ENCODE data around the gene TCP1.
"Not testable (repeated sequence)": the region's sequence is repeated elsewhere in the genome, so short reads cannot be mapped to it uniquely, and the experiment has no call there.

The TCP1 gene

GRCh38 chr6:159769470-159769869, 19.9 kb downstream of the TCP1 start:
- DNase-seq = no peak

GRCh38 chr6:159766906-159767305, 22.5 kb downstream of the TCP1 start:
- no peak for DNase-seq

- DNase-seq = peak; percentile 24
These were observed 26.6 kb downstream of the TCP1 start for GRCh38 chr6:159762681-159763293.

GRCh38 chr6:159761873-159762680, 27.3 kb downstream of the TCP1 start, which contains the start of gene ACAT2:
ACAT2 (plus strand) TSS chr6:159762045; CDS start chr6:159762088, 43 bp downstream.
- DNase-seq = peak; percentile 95

- peak; percentile 36 for DNase-seq
These were observed 28.1 kb downstream of the TCP1 start for GRCh38 chr6:159761129-159761872.

- no peak for DNase-seq
These were observed 28.8 kb downstream of the TCP1 start for GRCh38 chr6:159760602-159761057.

- DNase-seq = no peak
These were observed 29.8 kb downstream of the TCP1 start for GRCh38 chr6:159759645-159760044.

- no peak for DNase-seq
These were observed 31.1 kb downstream of the TCP1 start for GRCh38 chr6:159758031-159759001.

- DNase-seq = no peak
These were observed 32.9 kb downstream of the TCP1 start for GRCh38 chr6:159756508-159756907.

GRCh38 chr6:159754959-159755914, 34.2 kb downstream of the TCP1 start:
- DNase-seq = no peak

- no peak for DNase-seq
These were observed 35.0 kb downstream of the TCP1 start for GRCh38 chr6:159754401-159754800.

- no peak for DNase-seq
These were observed 36.1 kb downstream of the TCP1 start for GRCh38 chr6:159753081-159753872.

GRCh38 chr6:159751448-159751847, 38.0 kb downstream of the TCP1 start:
- DNase-seq = no peak

- DNase-seq = not testable (repeated sequence)
These were observed 41.3 kb downstream of the TCP1 start for GRCh38 chr6:159748127-159748526.

- DNase-seq = no peak
These were observed 42.6 kb downstream of the TCP1 start for GRCh38 chr6:159746759-159747158.

GRCh38 chr6:159745081-159745480, 44.3 kb downstream of the TCP1 start:
- no peak for DNase-seq

- DNase-seq = no peak
These were observed 47.2 kb downstream of the TCP1 start for GRCh38 chr6:159742165-159742564.

GRCh38 chr6:159739341-159739740, 50.1 kb downstream of the TCP1 start:
- no peak for DNase-seq

- DNase-seq = no peak
These were observed 52.5 kb downstream of the TCP1 start for GRCh38 chr6:159736908-159737307.

- not testable (repeated sequence) for DNase-seq
These were observed 56.0 kb downstream of the TCP1 start for GRCh38 chr6:159733395-159733794.
